Measurements from ENCODE around the gene CNNM4. TPM values are rescaled to one million over a fixed set of nuclear protein-coding genes. Genes with fewer than 3 reads are reported as not detected.

CNNM4 gene
- polyA plus RNA-seq, 1 of the 3 experiments (the other 2 are of a cell fraction) = 5.5 TPM

DNA sequence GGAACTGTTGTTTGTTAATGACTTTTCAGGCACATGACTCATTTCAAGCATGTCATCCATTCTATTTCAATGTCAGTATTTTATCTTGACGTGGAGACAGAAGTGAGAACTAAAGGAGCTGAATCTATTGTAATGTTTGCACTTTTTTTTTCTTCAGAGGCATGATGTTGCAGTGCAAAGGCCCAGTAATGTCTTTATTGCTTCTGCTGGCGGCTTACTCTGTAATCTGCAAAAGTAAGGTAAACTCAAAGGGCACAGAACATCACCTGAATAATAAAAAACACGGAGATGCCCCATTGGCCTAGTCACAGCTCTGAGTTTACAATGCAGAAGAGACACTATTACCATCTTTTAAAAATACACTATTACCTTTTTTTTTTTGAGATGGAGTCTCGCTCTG, 53.0 kb downstream of the CNNM4 start:
- no peak for DNase-seq
- H3K9me3 ChIP-seq = no peaks in the 10 kb centered on the region
- no peaks in the 10 kb centered on the region for H3K9me2 ChIP-seq
- H3K4me1 ChIP-seq (ENCODE audit: control insufficient read depth in 1 of 2, insufficient read depth in 2 of 2, low read depth in 1 of 2, low read length in 1 of 2) = peaks cover 5 to 28% of the 10 kb centered on the region in 2 experiments; a peak in 3 of 4 replicates
- H4K20me1 ChIP-seq (ENCODE audit: insufficient read depth) = peaks cover 16% of the 10 kb centered on the region
- H3K79me2 ChIP-seq (ENCODE audit: insufficient read depth) = peaks cover 7% of the 10 kb centered on the region; the same call in 1 of the 2 replicates
- 95% methylated on average over 4 of the region's 4 CpGs for WGBS (ENCODE audit: low lambda C conversion rate)
- H3K36me3 ChIP-seq (replicated peaks in 1 of 2; ENCODE audit: control insufficient read depth in 1 of 2, insufficient read depth in 2 of 2, low read length in 1 of 2) = peaks cover 0 to 2% of the 10 kb centered on the region in 2 experiments
- TF ChIP-seq SMC3 (IDR thresholded peaks at IDR 0.05; ENCODE audit: low read depth, low read length) (no peak), EZH2phosphoT487 (IDR thresholded peaks at IDR 0.05; ENCODE audit: borderline replicate concordance, low read depth) (no peak), POLR2AphosphoS5 (IDR thresholded peaks at IDR 0.05; ENCODE audit: low read depth, low read length) (no peak), TEAD4 (IDR thresholded peaks at IDR 0.05; ENCODE audit: borderline replicate concordance, insufficient read depth) (no peak), YY1 (IDR thresholded peaks at IDR 0.05; ENCODE audit: low read depth) (no peak)
- TF ChIP-seq, protein P1, sequence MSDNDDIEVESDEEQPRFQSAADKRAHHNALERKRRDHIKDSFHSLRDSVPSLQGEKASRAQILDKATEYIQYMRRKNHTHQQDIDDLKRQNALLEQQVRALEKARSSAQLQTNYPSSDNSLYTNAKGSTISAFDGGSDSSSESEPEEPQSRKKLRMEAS (IDR thresholded peaks at IDR 0.05; ENCODE audit: low read depth) = no peak
- H3K4me3 ChIP-seq (ENCODE audit: low read depth in 2 of 2, low read length in 1 of 2) = no peak overlapping the region
- no peak overlapping the region for H3K4me2 ChIP-seq
- H3K27me3 ChIP-seq (ENCODE audit: insufficient read depth) = no peaks in the 10 kb centered on the region
- ChIA-PET CTCF (interaction anchor here (2.1 to 6.1 kb wide), 3 partner anchors 13 to 137 kb away, joined by 5 to 31 read pairs (median 12); partner anchors contain the start of gene CNNM4), POLR2A (no interaction called here)
- no peak overlapping the region for H3K27ac ChIP-seq (ENCODE audit: low read depth in 2 of 2, low read length in 1 of 2)
- H2AFZ ChIP-seq (ENCODE audit: low read depth) = no peak overlapping the region
- no peak overlapping the region for H3K9ac ChIP-seq
- H3F3A ChIP-seq (replicated peaks; ENCODE audit: insufficient read depth) = peaks cover 4% of the 10 kb centered on the region

DNA sequence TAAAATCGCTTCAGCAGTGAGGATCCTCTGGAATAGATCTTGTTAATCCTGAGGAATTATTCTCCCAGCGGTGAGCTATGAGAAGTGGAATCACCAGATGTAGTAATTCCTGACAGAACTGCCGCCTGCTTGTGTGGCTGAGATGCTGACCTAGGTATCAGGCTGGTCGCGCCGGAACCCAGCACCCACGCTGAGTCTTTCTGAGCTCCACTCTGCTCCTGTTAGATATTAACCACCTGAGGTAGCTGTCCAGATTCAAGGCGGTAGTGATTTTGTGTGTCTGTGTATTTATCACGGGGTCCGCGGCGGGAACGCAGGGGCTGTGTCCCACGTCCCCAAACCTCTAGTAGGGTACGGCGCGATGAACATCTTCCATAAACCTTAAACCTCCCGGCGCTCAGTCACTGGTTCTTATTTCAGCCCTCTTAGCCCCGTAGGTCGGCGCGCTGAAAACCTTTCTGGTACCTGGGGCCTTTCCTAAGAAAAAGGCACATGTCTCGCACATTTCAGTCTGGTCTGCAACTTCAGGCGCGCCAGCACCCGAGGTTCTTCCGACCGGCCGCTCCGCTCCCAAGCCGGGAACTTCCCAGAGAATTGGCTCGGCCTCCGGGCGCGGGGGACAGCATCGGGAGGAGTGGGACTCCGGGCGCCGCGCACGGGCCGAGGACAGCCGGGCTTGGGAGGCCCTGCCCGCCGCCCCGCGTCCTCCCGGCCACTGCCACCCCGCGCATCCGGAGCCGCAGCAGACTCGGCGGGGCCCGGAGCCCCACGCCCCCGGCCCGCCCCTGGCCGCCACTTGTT, 54.8 kb downstream of the CNNM4 start:
- H3K4me1 ChIP-seq (ENCODE audit: control insufficient read depth in 1 of 2, insufficient read depth in 2 of 2, low read depth in 1 of 2, low read length in 1 of 2) = peaks cover 5 to 36% of the 10 kb centered on the region in 2 experiments; a peak in 3 of 4 replicates
- H3K9me3 ChIP-seq = no peaks in the 10 kb centered on the region
- ChIA-PET POLR2A (interaction anchor here (0.8 to 1.5 kb wide), 3 partner anchors 28 to 53 kb away, joined by 3 to 5 read pairs (median 3); partner anchors contain the start of gene ANKRD39), CTCF (interaction anchor here (0.8 to 6.1 kb wide), 11 partner anchors 9 to 298 kb away, joined by 3 to 35 read pairs (median 4); partner anchors contain the start of genes ANKRD36, ANKRD39 and CNNM4)
- peak overlapping the region; percentile 99 for H3K4me2 ChIP-seq
- 4% methylated on average over 13 of the region's 60 CpGs for WGBS (ENCODE audit: low lambda C conversion rate)
- DNase-seq = peak; percentile 69
- peaks cover 7% of the 10 kb centered on the region; the same call in 1 of the 2 replicates for H3K79me2 ChIP-seq (ENCODE audit: insufficient read depth)
- peak overlapping the region; percentile 65 for H3K9ac ChIP-seq
- H3K36me3 ChIP-seq (replicated peaks in 1 of 2; ENCODE audit: control insufficient read depth in 1 of 2, insufficient read depth in 2 of 2, low read length in 1 of 2) = peaks cover 0 to 2% of the 10 kb centered on the region in 2 experiments
- TF ChIP-seq, protein P2, sequence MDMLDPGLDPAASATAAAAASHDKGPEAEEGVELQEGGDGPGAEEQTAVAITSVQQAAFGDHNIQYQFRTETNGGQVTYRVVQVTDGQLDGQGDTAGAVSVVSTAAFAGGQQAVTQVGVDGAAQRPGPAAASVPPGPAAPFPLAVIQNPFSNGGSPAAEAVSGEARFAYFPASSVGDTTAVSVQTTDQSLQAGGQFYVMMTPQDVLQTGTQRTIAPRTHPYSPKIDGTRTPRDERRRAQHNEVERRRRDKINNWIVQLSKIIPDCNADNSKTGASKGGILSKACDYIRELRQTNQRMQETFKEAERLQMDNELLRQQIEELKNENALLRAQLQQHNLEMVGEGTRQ (IDR thresholded peaks at IDR 0.05; ENCODE audit: borderline replicate concordance, low read depth, low read length) = no peak
- TF ChIP-seq, protein P3, sequence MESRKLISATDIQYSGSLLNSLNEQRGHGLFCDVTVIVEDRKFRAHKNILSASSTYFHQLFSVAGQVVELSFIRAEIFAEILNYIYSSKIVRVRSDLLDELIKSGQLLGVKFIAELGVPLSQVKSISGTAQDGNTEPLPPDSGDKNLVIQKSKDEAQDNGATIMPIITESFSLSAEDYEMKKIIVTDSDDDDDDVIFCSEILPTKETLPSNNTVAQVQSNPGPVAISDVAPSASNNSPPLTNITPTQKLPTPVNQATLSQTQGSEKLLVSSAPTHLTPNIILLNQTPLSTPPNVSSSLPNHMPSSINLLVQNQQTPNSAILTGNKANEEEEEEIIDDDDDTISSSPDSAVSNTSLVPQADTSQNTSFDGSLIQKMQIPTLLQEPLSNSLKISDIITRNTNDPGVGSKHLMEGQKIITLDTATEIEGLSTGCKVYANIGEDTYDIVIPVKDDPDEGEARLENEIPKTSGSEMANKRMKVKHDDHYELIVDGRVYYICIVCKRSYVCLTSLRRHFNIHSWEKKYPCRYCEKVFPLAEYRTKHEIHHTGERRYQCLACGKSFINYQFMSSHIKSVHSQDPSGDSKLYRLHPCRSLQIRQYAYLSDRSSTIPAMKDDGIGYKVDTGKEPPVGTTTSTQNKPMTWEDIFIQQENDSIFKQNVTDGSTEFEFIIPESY (IDR thresholded peaks at IDR 0.05; ENCODE audit: borderline replicate concordance, low read depth) = no peak
- TF ChIP-seq SIN3A (IDR thresholded peaks at IDR 0.05; ENCODE audit: borderline replicate concordance, low read depth, low read length) = no peak
- peak; percentile 89 for TF ChIP-seq MXI1 (IDR thresholded peaks at IDR 0.05; ENCODE audit: low read depth, low read length)
- TF ChIP-seq, protein P4, sequence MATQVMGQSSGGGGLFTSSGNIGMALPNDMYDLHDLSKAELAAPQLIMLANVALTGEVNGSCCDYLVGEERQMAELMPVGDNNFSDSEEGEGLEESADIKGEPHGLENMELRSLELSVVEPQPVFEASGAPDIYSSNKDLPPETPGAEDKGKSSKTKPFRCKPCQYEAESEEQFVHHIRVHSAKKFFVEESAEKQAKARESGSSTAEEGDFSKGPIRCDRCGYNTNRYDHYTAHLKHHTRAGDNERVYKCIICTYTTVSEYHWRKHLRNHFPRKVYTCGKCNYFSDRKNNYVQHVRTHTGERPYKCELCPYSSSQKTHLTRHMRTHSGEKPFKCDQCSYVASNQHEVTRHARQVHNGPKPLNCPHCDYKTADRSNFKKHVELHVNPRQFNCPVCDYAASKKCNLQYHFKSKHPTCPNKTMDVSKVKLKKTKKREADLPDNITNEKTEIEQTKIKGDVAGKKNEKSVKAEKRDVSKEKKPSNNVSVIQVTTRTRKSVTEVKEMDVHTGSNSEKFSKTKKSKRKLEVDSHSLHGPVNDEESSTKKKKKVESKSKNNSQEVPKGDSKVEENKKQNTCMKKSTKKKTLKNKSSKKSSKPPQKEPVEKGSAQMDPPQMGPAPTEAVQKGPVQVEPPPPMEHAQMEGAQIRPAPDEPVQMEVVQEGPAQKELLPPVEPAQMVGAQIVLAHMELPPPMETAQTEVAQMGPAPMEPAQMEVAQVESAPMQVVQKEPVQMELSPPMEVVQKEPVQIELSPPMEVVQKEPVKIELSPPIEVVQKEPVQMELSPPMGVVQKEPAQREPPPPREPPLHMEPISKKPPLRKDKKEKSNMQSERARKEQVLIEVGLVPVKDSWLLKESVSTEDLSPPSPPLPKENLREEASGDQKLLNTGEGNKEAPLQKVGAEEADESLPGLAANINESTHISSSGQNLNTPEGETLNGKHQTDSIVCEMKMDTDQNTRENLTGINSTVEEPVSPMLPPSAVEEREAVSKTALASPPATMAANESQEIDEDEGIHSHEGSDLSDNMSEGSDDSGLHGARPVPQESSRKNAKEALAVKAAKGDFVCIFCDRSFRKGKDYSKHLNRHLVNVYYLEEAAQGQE (IDR thresholded peaks at IDR 0.05; ENCODE audit: low read depth, low read length) = 0 out of 2 replicates have a peak, but pooled peaks have one; percentile 52
- no peak for TF ChIP-seq FOXM1 (IDR thresholded peaks at IDR 0.05; ENCODE audit: low read depth)
- no peaks in the 10 kb centered on the region for H3K9me2 ChIP-seq
- H4K20me1 ChIP-seq (ENCODE audit: insufficient read depth) = peaks cover 26% of the 10 kb centered on the region
- H3K27me3 ChIP-seq (ENCODE audit: insufficient read depth) = no peaks in the 10 kb centered on the region
- H2AFZ ChIP-seq (ENCODE audit: low read depth) = peak overlapping the region; percentile 93
- H3F3A ChIP-seq (replicated peaks; ENCODE audit: insufficient read depth) = peaks cover 4% of the 10 kb centered on the region
- peak overlapping the region; percentile 73 to 76 for H3K4me3 ChIP-seq (ENCODE audit: low read depth in 2 of 2, low read length in 1 of 2)
- peak overlapping the region; percentile 32 to 76; a peak in 2 of 4 replicates for H3K27ac ChIP-seq (ENCODE audit: low read depth in 2 of 2, low read length in 1 of 2)
